GM13977 (cell line): ENCODE data around the gene AGAP3.

Source experiments
- DNase-seq: peaks from one replicate; pipeline ENCODE4 v3.0.0; 2012; ENCODE audit warnings: low spot score
- in situ Hi-C: fragments of 300-500 bp; cut with MboI; formaldehyde crosslinking; loops from one replicate; pipeline ENCODE4 v1.12.0; 2022; ENCODE audit warnings: low sequenced_read_pairs, low pct_unique_long_range_greater_than_20kb, mixed read lengths, inconsistent platforms; ENCODE audit not compliant: unreplicated experiment
- TF ChIP-seq, protein P1 (sequence below): IDR thresholded peaks from 2 replicates; pipeline ENCODE4 v1.5.1; 2012; ENCODE audit warnings: mild to moderate bottlenecking, control low read depth; ENCODE audit not compliant: insufficient read depth; ENCODE audit errors: extremely low read depth, missing control alignments

Gene AGAP3

DNA sequence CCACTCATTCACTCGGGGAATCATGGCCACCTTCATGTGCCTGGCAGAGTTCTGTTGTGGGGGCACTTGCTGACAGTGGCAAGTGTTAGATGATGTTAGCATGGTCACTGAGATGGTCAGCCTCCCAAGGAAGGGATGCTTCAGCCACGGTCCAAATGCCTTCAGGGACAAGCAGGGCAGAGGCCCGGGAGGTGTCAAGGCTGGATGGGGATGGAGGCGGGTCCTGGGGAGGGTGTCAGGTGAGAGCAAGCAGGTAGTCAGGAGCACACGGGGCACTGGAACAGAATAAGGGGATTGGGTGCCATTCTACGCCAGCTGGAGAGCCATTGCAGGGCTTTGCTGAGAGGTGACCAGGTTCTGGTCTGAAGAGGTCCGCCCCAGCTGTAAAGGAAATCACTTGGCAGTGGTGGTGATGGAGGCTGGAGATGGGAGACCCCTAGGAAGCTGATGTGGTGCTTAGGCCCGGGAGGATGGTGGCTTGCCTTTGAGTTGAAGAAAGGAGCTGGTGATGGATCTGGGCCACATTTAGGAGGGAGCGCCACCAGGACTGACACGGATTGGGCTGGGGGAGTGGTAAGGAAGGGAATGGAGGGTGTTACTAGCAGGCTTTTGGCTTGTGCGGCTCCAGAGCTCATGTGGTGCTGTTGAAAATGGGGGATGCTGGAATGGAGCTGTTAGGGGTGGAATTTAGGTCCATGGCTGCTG, 24.1 kb downstream of the AGAP3 start:
- DNase-seq = no peak
- in situ Hi-C loops = no loop called here
- TF ChIP-seq, protein P1, sequence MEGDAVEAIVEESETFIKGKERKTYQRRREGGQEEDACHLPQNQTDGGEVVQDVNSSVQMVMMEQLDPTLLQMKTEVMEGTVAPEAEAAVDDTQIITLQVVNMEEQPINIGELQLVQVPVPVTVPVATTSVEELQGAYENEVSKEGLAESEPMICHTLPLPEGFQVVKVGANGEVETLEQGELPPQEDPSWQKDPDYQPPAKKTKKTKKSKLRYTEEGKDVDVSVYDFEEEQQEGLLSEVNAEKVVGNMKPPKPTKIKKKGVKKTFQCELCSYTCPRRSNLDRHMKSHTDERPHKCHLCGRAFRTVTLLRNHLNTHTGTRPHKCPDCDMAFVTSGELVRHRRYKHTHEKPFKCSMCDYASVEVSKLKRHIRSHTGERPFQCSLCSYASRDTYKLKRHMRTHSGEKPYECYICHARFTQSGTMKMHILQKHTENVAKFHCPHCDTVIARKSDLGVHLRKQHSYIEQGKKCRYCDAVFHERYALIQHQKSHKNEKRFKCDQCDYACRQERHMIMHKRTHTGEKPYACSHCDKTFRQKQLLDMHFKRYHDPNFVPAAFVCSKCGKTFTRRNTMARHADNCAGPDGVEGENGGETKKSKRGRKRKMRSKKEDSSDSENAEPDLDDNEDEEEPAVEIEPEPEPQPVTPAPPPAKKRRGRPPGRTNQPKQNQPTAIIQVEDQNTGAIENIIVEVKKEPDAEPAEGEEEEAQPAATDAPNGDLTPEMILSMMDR = no peak

DNA sequence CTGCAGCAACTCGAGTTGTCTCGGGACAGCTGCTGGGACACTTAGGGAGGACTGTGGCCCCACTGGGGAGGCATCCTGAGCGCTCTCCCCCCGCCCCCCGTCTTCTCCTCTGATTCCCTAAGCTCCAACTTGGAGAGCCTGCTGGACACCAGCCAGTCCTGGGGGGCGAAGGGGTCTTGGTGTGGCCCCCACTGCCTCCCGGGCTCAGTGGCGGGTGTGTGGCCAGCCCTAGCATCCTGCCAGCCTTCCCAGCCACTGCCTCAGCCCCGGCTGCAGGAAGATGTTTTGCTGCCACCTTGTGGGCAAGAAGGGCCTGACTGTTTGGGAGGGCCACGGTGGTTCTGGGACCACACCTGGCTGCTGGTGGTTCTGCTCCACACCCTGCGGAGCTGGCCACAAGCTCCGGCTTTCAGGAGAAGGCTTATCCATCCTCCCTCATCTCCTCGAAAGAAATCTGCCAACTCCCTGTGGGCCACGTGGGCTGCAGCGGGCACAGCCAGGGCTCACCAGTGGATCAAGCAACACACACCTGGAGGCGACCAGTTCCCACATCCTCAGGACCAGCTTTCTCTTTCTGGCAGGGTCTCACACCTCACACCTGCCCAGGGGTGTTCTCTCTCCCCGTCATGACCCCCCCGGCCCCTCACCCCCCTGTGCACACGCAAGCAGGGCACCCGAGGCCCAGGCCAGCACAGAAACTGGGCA, 24.8 kb downstream of the AGAP3 start:
- DNase-seq = peak; percentile 93
- in situ Hi-C loops = no loop called here
- TF ChIP-seq, protein P1 = peak; percentile 95

DNA sequence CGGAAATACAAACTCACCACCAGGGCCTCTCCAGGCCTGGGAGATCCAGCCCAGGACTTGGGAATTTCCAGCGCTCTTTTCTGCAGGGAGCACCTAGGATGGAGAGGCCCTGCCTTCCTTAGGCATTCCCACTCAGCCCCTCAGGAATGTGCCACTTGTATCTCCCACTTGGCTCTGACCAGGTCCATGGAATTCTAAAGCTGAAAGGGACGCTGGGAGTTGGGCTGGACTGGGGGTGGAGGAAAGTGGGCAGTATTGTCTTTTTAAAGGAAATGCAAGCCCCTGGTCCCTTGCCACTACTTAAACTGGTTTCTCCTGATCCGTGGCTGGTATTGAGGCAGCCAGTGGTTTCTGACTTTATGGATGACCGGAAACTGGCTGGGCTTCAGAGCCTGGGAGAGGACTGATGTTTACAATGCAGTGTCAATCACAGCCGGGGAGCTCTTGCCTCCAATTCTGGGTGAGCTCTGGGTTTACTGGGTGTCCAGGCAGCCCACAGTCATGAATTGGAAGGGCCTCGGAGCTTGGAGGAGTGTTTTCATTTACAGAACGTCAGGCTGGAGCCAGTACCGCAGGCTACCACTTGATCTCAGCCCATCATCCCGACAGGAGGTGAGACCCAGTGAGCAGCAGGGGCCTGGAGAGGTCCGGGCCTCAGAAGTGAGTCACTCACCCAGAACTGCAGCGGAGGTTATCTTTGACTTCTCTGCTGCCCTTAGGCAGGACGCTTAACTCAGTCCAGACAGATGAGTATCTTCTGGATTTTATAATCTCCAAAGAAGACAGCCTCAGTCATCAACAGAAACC, 27.3 kb downstream of the AGAP3 start:
- in situ Hi-C loops = no loop called here
- TF ChIP-seq, protein P1 = no peak
- no peak for DNase-seq

DNA sequence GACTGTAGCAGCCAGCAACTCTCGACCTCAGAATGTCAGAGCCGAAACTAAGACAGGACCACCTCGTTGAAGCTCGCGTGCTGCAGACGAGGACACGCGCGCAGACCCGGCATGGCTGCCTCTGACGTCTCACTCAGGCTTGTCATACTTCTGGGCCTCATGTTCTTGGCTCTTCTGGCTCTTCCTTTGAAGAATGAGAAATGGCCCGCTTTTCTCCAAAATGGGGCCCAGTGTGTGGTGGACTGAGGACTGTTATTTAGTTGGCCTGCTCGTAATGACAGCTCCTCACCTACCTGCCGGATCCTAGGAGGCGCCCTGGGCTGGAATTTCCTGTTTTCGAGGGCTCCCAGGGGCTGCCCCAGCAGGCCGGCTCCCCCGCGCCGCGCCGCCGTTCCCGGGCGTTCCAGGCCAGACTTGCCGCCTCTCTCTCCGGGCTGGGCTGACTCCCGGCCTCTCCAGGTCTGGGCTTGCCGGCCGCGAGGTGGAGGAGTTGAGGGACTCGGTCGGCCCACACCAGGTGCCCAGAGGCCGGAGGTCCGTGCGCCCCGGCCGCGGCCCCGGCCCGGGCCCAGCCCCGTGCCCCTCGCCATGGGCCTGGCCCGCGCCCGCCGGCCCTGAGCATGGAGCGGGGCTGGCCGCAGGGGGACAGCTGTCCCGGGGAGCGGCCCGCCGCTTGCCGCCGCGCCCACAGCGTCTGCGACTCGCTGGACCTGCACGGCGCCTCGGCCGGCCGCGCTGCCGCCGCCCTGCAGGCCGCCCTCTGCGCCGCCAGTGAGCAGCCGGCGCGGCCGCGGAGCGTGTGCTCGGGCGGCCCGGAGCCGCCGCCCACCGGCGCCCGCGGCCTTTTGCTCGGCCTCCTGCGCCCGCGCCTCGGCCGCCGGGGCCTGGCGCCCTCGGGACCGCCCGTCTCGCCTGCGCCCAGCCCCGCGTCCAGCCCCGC, 28.1 kb downstream of the AGAP3 start:
- TF ChIP-seq, protein P1 = peak; percentile 15
- DNase-seq = peak; percentile 75
- in situ Hi-C loops = no loop called here

DNA sequence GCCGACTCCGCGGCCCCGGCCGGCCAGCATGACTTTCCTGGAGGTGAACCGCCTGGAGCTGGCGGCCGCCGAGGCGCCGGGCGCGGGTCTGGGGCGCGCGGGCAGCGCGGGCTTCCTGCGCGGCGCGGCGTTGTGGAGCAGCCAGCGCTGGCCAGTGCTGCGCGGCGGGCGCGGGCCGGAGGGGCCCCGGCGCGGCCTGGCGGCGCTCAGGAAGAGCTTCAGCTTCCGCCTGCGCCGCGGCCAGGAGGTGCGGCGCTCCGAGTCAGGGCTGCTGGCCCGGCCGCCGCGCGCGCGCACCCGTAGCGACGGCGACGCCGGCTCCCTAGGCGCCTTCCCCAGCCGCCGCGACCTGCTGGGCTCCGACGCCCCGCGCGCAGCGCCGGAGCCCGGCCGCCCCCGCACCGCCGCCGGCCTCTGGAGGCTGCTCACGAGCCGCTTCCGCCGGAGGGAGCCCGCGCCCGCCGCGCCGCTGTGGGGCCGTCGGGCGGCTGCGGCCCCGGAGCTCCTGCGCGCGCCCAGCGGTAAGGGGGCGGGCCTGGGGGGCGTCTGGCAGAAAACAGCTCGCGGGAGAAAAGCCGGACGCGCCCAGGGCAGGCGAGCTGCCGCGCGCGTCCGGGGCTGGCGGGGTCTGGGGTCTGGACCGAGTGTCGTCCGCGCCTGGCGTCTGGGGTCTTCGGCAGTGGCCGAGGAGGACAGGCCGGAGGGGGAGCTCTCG, 29.0 kb downstream of the AGAP3 start:
- in situ Hi-C loops = no loop called here

More for the DNA sequence above, 29.0 kb downstream of the AGAP3 start:
- TF ChIP-seq, protein P1 = peak; percentile 8
- DNase-seq = peak; percentile 81
